Breast epithelium (tissue), 3 donors: ENCODE results near the gene MORF4L1.

ENCODE experiments used
- CTCF ChIP-seq, 3 donors: fragments of 450-650 bp; IDR thresholded peaks; one replicate each; pipeline ENCODE4 v1.5.1; 2016 to 2017; ENCODE audit warnings: antibody characterized with exemption in 3 of 3, mild to moderate bottlenecking in 3 of 3, moderate library complexity in 3 of 3
- POLR2A ChIP-seq: fragments of 450-650 bp; IDR thresholded peaks from one replicate; pipeline ENCODE4 v1.6.1; 2016; ENCODE audit warnings: antibody characterized with exemption, mild to moderate bottlenecking, moderate library complexity
- POLR2AphosphoS5 ChIP-seq, 3 donors: sonication (generic); formaldehyde crosslinking; IDR thresholded peaks; one replicate each; pipeline ENCODE4 v1.6.1; 2017; ENCODE audit warnings: antibody characterized with exemption in 3 of 3

GRCh38 chr15:78859971-78860719 lies 12.5 kb upstream of the MORF4L1 start:
- TF ChIP-seq POLR2A (no peak), POLR2AphosphoS5 (IDR thresholded peaks at IDR 0.05) (peak; percentile 4 to 58 (median 27)), CTCF (IDR thresholded peaks at IDR 0.05) (peak in 2 of 3 donors; percentile 54 to 55)
